ENCODE results near the gene DLGAP1. TPM values are rescaled to one million over a fixed set of nuclear protein-coding genes. Genes with fewer than 3 reads are reported as not detected.
A peak's percentile ranks its signal among the peaks of the same experiment; 100 is the strongest.

Gene DLGAP1
- total and polyA plus RNA-seq, 2 of the 4 experiments (the other 2 are of a cell fraction), result under 0.01 to 0.09 TPM

- no TSS peak for BruUV-seq (replicated peaks)
- Histone ChIP-seq H2AFZ (replicated peaks; ENCODE audit: low read length, poor library complexity) (peak overlapping the region; percentile 11), H3K9ac (ENCODE audit: low read depth, low read length) (no peak overlapping the region), H3K4me2 (ENCODE audit: low read depth, low read length) (peak overlapping the region; percentile 14; the same call in 1 of the 2 replicates), H3K56ac (ENCODE audit: extremely low read depth, insufficient read depth, low read length) (no peak overlapping the region), H3K23ac (ENCODE audit: low read depth, low read length) (no peak overlapping the region), H3K27me3 (ENCODE audit: control insufficient read depth, insufficient read depth, low read length) (no peaks in the 10 kb centered on the region), H2AK9ac (replicated peaks; ENCODE audit: low read depth, low read length, poor library complexity) (no peak overlapping the region), H2AK5ac (ENCODE audit: low read depth, low read length) (no peak overlapping the region), H3K9me1 (ENCODE audit: insufficient read depth, low read length) (0 out of 2 replicates have a peak, but pooled peaks cover 5% of the 10 kb centered on the region), H3K9me3 (ENCODE audit: control insufficient read depth, insufficient read depth, low read length) (peaks cover 3% of the 10 kb centered on the region; the same call in 1 of the 2 replicates), H3K4ac (ENCODE audit: low read depth, low read length) (peak overlapping the region; percentile 1; the same call in 1 of the 2 replicates), H3K4me3 (ENCODE audit: insufficient read depth, low read depth, low read length) (no peak overlapping the region), H3K4me1 (ENCODE audit: control insufficient read depth, insufficient read depth, low read length) (peaks cover 15% of the 10 kb centered on the region), H2BK15ac (ENCODE audit: low read depth, low read length) (peak overlapping the region; percentile 7; the same call in 1 of the 3 replicates), H2BK20ac (ENCODE audit: low read depth, low read length) (no peak overlapping the region), H4K91ac (ENCODE audit: insufficient read depth, low read depth, low read length) (0 out of 2 replicates have a peak overlapping the region, but pooled peaks have one; percentile 16), H3K18ac (ENCODE audit: low read depth, low read length) (peak overlapping the region; percentile 90), H3K14ac (replicated peaks; ENCODE audit: low read depth, low read length) (peak overlapping the region; percentile 22; the same call in 1 of the 2 replicates), H3K36me3 (ENCODE audit: control insufficient read depth, insufficient read depth, low read length) (no peaks in the 10 kb centered on the region), H3K79me1 (ENCODE audit: low read depth in 1 of 2, low read length in 2 of 2) (peaks cover 0 to under 1% of the 10 kb centered on the region in 2 experiments; a peak in 2 of 4 replicates), H2BK120ac (ENCODE audit: low read depth, low read length) (peak overlapping the region; percentile 47; the same call in 1 of the 2 replicates), H4K20me1 (ENCODE audit: insufficient read depth, low read length) (no peaks in the 10 kb centered on the region), H4K8ac (ENCODE audit: low read depth in 2 of 2, low read length in 2 of 2) (no peak overlapping the region), H3K27ac (ENCODE audit: insufficient read depth, low read length) (no peak overlapping the region), H4K5ac (ENCODE audit: low read depth, low read length) (peak overlapping the region; percentile 94), H2BK5ac (ENCODE audit: low read depth, low read length, poor library complexity, severe bottlenecking) (peak overlapping the region; percentile 0)
- 71% methylated on average over 1 of the region's 4 CpGs; no CpG with 5 or more reads in 1 of the 2 experiments for WGBS, 2 experiments (ENCODE audit: extremely low coverage in 2 of 2, insufficient read length in 1 of 2)
- ChIA-PET POLR2A (ENCODE audit: unreplicated experiment) (interaction anchor here (0.6 kb wide), 1 partner anchor 60 kb away, joined by 4 read pairs; no protein-coding TSS in a partner anchor), CTCF (interaction anchor here (0.6 kb wide), 1 partner anchor 10 kb away, joined by 3 read pairs; no protein-coding TSS in a partner anchor)
- dilution Hi-C loops (cut with HindIII; ENCODE audit: low sequenced_read_pairs, unreplicated experiment) (no loop called here), intact Hi-C loops (cut with micrococcal nuclease) (no loop called here), in situ Hi-C loops (cut with MboI; ENCODE audit: low sequenced_read_pairs) (loop anchor here (25.0 kb wide), 1 partner anchor 628 kb away; no protein-coding TSS in a partner anchor)
- DNase-seq, result no peak
- TF ChIP-seq MAFK (IDR thresholded peaks at IDR 0.05; ENCODE audit: low read depth, low read length) (no peak), MAZ (IDR thresholded peaks at IDR 0.05; ENCODE audit: borderline replicate concordance, low read depth, low read length) (no peak), USF2 (IDR thresholded peaks at IDR 0.05; ENCODE audit: low read depth, low read length) (no peak), RCOR1 (IDR thresholded peaks at IDR 0.05; ENCODE audit: insufficient replicate concordance, low read length) (no peak), MXI1 (IDR thresholded peaks at IDR 0.05; ENCODE audit: borderline replicate concordance, low read depth, low read length) (no peak)
- ATAC-seq (ENCODE audit: low read depth), result peak; percentile 38; the same call in 1 of the 2 replicates
Observed at GRCh38 chr18:3615374-3615985, 839.6 kb downstream of the DLGAP1 start.
